ENCODE data around the gene BCL2L2.

Gene BCL2L2

DNA sequence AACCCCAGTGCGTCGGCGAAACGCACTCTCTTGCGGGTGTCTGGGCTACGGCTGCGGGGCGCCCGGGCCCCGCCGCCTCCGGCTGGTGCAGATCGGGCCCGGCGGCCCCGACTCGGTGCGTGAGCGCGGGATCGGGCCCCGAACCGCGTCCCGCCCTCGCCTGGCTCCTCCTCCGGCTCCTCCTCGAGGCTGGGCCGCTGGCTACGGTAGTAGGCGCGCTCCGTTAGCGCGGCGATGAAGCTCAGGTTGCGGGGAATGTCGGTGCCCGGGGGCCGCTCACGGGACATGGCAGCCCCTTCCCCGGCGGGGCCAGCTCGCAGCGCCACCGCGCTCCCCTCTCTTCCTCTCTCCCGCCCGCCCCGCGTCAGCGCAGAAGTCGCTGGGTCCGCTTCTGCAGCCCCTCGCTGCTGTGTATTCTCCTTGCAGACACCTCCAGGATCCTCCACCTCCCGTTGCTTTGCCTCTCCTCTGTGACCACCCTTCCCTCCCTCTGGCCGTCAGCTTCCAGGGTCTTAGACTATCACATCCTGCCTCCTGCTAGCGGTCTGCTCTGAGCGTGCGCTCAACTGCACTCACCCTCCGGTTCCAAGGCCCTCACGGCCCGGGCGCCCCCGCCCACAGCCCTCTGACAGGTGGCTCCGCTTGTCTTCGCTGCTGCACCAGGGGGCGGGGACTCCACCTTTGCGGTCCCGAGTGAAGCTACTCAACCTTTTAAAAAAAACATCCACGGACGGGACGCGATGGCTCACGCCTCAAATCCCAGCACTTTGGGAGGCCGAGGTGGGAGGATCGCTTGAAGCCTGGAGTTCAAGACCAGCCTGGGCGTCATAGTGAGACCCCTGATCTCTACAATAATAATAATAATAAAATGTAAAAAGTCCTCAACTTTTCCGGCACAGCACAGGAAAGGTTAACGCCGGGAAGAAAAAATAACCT is 4.1 kb upstream of the BCL2L2 start, which contains the start of gene PPP1R3E (continued):
- TF ChIP-seq ZNF596 (tag by site-specific recombination; IDR thresholded peaks at IDR 0.05) (no peak), KLF10 (tag by site-specific recombination; IDR thresholded peaks at IDR 0.05) (no peak), ZNF624 (tag by site-specific recombination; IDR thresholded peaks at IDR 0.05) (no peak), ZNF529 (tag by site-specific recombination; IDR thresholded peaks at IDR 0.05; ENCODE audit: insufficient replicate concordance) (no peak), TRIM28 (IDR thresholded peaks at IDR 0.05; ENCODE audit: borderline replicate concordance, low read length) (no peak), ZBTB20 (tag by site-specific recombination; IDR thresholded peaks at IDR 0.05) (peak; percentile 77; the same call in 1 of the 2 replicates), ZNF548 (tag by site-specific recombination; IDR thresholded peaks at IDR 0.05) (no peak), ZEB2 (tag by site-specific recombination; IDR thresholded peaks at IDR 0.05) (peak; percentile 53; the same call in 1 of the 2 replicates), ZNF600 (tag by site-specific recombination; IDR thresholded peaks at IDR 0.05) (peak; percentile 46; the same call in 1 of the 2 replicates), SCRT2 (tag by site-specific recombination; IDR thresholded peaks at IDR 0.05) (peak; percentile 99), ZNF654 (tag by site-specific recombination; IDR thresholded peaks at IDR 0.05; ENCODE audit: low read depth) (no peak), ZSCAN23 (tag by site-specific recombination; IDR thresholded peaks at IDR 0.05) (no peak), ZFP41 (tag by site-specific recombination; IDR thresholded peaks at IDR 0.05; ENCODE audit: borderline replicate concordance) (no peak), YY2 (tag by site-specific recombination; IDR thresholded peaks at IDR 0.05) (no peak), WT1 (tag by site-specific recombination; IDR thresholded peaks at IDR 0.05) (no peak), ZNF37A (tag by site-specific recombination; IDR thresholded peaks at IDR 0.05) (no peak), GLIS2 (tag by site-specific recombination; IDR thresholded peaks at IDR 0.05) (peak; percentile 61), KLF16 (tag by site-specific recombination; IDR thresholded peaks at IDR 0.05) (0 out of 2 replicates have a peak, but pooled peaks have one; percentile 28), ZNF830 (tag by site-specific recombination; IDR thresholded peaks at IDR 0.05; ENCODE audit: low read depth) (no peak), ZNF292 (tag by site-specific recombination; IDR thresholded peaks at IDR 0.05; ENCODE audit: borderline replicate concordance, low read depth) (no peak), ZNF747 (tag by site-specific recombination; IDR thresholded peaks at IDR 0.05) (no peak), ZNF76 (tag by site-specific recombination; IDR thresholded peaks at IDR 0.05; ENCODE audit: borderline replicate concordance, low read depth) (no peak; the same call in 1 of the 2 replicates), ZNF341 (tag by site-specific recombination; IDR thresholded peaks at IDR 0.05; ENCODE audit: low read depth) (no peak), ZNF140 (tag by site-specific recombination; IDR thresholded peaks at IDR 0.05) (no peak), ZNF658 (tag by site-specific recombination; IDR thresholded peaks at IDR 0.05) (no peak), ZNF791 (tag by site-specific recombination; IDR thresholded peaks at IDR 0.05) (no peak)
- TF ChIP-seq, protein P1, sequence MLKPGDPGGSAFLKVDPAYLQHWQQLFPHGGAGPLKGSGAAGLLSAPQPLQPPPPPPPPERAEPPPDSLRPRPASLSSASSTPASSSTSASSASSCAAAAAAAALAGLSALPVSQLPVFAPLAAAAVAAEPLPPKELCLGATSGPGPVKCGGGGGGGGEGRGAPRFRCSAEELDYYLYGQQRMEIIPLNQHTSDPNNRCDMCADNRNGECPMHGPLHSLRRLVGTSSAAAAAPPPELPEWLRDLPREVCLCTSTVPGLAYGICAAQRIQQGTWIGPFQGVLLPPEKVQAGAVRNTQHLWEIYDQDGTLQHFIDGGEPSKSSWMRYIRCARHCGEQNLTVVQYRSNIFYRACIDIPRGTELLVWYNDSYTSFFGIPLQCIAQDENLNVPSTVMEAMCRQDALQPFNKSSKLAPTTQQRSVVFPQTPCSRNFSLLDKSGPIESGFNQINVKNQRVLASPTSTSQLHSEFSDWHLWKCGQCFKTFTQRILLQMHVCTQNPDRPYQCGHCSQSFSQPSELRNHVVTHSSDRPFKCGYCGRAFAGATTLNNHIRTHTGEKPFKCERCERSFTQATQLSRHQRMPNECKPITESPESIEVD (tag by site-specific recombination; IDR thresholded peaks at IDR 0.05) = no peak
- TF ChIP-seq, protein P2, sequence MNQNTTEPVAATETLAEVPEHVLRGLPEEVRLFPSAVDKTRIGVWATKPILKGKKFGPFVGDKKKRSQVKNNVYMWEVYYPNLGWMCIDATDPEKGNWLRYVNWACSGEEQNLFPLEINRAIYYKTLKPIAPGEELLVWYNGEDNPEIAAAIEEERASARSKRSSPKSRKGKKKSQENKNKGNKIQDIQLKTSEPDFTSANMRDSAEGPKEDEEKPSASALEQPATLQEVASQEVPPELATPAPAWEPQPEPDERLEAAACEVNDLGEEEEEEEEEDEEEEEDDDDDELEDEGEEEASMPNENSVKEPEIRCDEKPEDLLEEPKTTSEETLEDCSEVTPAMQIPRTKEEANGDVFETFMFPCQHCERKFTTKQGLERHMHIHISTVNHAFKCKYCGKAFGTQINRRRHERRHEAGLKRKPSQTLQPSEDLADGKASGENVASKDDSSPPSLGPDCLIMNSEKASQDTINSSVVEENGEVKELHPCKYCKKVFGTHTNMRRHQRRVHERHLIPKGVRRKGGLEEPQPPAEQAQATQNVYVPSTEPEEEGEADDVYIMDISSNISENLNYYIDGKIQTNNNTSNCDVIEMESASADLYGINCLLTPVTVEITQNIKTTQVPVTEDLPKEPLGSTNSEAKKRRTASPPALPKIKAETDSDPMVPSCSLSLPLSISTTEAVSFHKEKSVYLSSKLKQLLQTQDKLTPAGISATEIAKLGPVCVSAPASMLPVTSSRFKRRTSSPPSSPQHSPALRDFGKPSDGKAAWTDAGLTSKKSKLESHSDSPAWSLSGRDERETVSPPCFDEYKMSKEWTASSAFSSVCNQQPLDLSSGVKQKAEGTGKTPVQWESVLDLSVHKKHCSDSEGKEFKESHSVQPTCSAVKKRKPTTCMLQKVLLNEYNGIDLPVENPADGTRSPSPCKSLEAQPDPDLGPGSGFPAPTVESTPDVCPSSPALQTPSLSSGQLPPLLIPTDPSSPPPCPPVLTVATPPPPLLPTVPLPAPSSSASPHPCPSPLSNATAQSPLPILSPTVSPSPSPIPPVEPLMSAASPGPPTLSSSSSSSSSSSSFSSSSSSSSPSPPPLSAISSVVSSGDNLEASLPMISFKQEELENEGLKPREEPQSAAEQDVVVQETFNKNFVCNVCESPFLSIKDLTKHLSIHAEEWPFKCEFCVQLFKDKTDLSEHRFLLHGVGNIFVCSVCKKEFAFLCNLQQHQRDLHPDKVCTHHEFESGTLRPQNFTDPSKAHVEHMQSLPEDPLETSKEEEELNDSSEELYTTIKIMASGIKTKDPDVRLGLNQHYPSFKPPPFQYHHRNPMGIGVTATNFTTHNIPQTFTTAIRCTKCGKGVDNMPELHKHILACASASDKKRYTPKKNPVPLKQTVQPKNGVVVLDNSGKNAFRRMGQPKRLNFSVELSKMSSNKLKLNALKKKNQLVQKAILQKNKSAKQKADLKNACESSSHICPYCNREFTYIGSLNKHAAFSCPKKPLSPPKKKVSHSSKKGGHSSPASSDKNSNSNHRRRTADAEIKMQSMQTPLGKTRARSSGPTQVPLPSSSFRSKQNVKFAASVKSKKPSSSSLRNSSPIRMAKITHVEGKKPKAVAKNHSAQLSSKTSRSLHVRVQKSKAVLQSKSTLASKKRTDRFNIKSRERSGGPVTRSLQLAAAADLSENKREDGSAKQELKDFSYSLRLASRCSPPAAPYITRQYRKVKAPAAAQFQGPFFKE (tag by site-specific recombination; IDR thresholded peaks at IDR 0.05; ENCODE audit: borderline replicate concordance) = no peak
- TF ChIP-seq, protein P3, sequence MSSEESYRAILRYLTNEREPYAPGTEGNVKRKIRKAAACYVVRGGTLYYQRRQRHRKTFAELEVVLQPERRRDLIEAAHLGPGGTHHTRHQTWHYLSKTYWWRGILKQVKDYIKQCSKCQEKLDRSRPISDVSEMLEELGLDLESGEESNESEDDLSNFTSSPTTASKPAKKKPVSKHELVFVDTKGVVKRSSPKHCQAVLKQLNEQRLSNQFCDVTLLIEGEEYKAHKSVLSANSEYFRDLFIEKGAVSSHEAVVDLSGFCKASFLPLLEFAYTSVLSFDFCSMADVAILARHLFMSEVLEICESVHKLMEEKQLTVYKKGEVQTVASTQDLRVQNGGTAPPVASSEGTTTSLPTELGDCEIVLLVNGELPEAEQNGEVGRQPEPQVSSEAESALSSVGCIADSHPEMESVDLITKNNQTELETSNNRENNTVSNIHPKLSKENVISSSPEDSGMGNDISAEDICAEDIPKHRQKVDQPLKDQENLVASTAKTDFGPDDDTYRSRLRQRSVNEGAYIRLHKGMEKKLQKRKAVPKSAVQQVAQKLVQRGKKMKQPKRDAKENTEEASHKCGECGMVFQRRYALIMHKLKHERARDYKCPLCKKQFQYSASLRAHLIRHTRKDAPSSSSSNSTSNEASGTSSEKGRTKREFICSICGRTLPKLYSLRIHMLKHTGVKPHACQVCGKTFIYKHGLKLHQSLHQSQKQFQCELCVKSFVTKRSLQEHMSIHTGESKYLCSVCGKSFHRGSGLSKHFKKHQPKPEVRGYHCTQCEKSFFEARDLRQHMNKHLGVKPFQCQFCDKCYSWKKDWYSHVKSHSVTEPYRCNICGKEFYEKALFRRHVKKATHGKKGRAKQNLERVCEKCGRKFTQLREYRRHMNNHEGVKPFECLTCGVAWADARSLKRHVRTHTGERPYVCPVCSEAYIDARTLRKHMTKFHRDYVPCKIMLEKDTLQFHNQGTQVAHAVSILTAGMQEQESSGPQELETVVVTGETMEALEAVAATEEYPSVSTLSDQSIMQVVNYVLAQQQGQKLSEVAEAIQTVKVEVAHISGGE (tag by site-specific recombination; conservative IDR thresholded peaks at IDR 0.05; ENCODE audit: low read depth) = peak; percentile 41; the same call in 1 of the 2 replicates

All from HEK293 (cell line).